Fibroblast of peridontal ligament (primary cell): ENCODE results near the gene UBA3.

Experiments used
- DNase-seq: peaks from one replicate; pipeline ENCODE4 v3.0.0-alpha.2; 2010; ENCODE audit errors: extremely low read depth

UBA3 gene

DNA sequence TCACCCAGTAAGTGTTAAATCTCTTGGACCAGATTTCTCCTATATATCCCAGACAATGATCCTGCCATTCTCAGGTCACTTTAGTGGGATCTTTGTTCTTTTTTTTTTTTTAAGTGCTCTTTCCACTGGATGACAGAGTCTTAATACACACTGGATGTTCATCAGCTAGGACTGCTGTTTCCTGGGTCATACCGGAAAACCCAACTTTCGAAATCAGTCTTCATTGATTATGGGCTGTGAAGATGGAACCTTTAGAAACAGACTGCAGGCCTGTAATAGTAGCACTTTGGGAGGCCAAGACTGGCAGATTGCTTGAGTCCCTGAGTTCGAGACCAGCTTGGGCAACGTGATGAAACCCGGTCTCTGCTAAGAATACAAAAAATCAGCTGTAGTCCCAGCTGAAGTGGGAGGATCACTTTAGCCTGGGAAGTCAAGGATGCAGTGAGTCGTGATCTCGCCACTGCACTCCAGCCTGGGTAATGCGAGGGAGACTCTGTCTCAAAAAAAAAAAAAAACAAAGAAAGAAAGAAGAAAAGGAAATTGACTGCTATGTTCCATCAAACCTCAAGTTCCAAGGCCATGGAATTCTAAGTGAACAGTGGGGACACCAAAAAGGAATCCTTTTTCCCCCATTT is 69.0 kb downstream of the UBA3 start:
- no peak for DNase-seq

DNA sequence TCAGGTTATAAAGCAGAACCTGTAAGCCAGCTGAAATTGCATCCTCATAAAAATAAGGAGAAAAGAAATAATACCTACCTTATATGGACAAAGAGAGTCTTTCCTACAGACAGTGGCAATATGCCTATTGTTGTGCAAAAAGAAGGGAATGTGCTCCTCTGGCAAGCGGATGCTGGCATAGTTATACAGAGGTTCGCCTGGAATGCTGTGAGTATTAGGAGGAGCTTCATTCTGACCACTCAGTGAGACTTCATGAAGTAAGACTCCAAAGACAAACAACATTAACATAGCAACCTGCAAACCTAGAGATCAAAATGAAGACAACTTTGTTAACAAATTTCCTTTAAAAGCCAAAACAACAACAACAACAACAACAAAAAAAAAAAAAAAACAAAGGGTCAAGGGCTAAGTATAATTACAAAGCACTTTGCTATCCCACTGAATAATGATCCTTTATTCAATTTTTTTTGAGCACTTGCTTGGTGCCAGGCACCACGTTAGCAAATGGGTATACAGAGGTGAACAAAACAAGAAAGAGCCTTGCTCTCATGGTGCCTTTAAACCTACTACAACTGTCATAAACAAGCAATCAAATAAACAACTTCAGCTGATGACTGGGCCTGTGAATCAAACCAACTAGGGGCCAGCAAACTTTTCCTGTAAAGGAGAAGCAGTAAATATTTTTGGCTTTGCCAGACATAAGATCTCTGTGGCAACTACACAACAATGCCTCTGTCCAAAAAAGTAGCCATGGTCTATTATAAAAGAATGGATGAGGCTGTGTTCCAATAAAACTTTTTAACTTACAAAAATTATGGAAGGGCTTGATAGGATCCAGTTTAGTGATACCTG is 70.4 kb downstream of the UBA3 start:
- peak; percentile 92 for DNase-seq

GRCh38 chr3:69008980-69009379 is 71.2 kb downstream of the UBA3 start:
- no peak for DNase-seq

- DNase-seq, result no peak
Measured at GRCh38 chr3:69005791-69006482, 74.2 kb downstream of the UBA3 start.

GRCh38 chr3:69005071-69005790 is 74.9 kb downstream of the UBA3 start:
- DNase-seq, result no peak
